Measurements from ENCODE around the gene RAET1G. TPM values are rescaled to one million over a fixed set of nuclear protein-coding genes. Genes with fewer than 3 reads are reported as not detected.

The RAET1G gene
- total and polyA plus RNA-seq, 5 donors from 2014 or later: 0.76 TPM; not detected in 4

DNA sequence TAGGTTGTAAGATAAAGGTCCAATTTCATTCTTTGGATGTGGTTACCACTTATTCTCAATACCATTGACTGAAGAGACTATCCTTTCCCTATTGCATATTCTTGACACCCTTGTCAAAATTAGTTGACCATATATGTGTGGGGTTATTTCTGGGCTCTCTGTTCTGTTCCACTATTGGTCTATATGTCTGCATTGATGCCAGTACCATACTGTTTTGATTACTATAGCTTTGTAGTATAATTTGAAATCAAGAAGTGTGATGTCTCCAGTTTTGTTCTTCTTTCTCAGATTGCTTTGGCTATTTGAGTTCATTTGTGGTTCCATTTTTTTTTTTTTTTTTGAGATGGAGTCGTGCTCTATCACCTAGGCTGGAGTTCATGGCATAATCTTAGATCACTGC, 50.7 kb downstream of the RAET1G start:
- peaks cover 42% of the 10 kb centered on the region for H3K27me3 Mint-ChIP-seq
- H3K27ac Mint-ChIP-seq: no peak overlapping the region
- H3K9me3 Mint-ChIP-seq: peaks cover 0 to 4% (median 3%) of the 10 kb centered on the region in 7 donors
- Histone ChIP-seq H3K4me3 (ENCODE audit: low read depth, low read length) (no peak overlapping the region), H3K4me1 (ENCODE audit: control insufficient read depth, insufficient read depth, low read length, poor library complexity, severe bottlenecking) (no peaks in the 10 kb centered on the region), H3K36me3 (ENCODE audit: control insufficient read depth, insufficient read depth, low read length) (no peaks in the 10 kb centered on the region), H3K27ac (ENCODE audit: insufficient read depth, low read length, poor library complexity, severe bottlenecking) (no peak overlapping the region), H3K27me3 (ENCODE audit: control insufficient read depth, insufficient read depth, low read length) (peaks cover 12% of the 10 kb centered on the region), H3K9me3 (ENCODE audit: control insufficient read depth in 2 of 2, low read length in 2 of 2) (peaks cover 3 to 5% of the 10 kb centered on the region in 2 experiments)
- no peak for DNase-seq
- ATAC-seq (ENCODE audit: low read depth in 2 of 2): no peak
- H3K4me1 Mint-ChIP-seq: no peaks in the 10 kb centered on the region
- no peak overlapping the region for H3K4me3 Mint-ChIP-seq
- H3K36me3 Mint-ChIP-seq: no peaks in the 10 kb centered on the region

- Histone ChIP-seq H3K27me3 (ENCODE audit: control insufficient read depth, insufficient read depth, low read length) (peaks cover 12% of the 10 kb centered on the region), H3K27ac (ENCODE audit: insufficient read depth, low read length, poor library complexity, severe bottlenecking) (no peak overlapping the region), H3K4me1 (ENCODE audit: control insufficient read depth, insufficient read depth, low read length, poor library complexity, severe bottlenecking) (no peaks in the 10 kb centered on the region), H3K4me3 (ENCODE audit: low read depth, low read length) (no peak overlapping the region), H3K36me3 (ENCODE audit: control insufficient read depth, insufficient read depth, low read length) (no peaks in the 10 kb centered on the region), H3K9me3 (ENCODE audit: control insufficient read depth in 2 of 2, low read length in 2 of 2) (peaks cover 3 to 5% of the 10 kb centered on the region in 2 experiments)
- Mint-ChIP-seq H3K4me1 (no peaks in the 10 kb centered on the region), H3K36me3 (no peaks in the 10 kb centered on the region), H3K27ac (no peak overlapping the region), H3K9me3 (peaks cover 0 to 4% (median 3%) of the 10 kb centered on the region in 7 donors), H3K27me3 (peaks cover 36% of the 10 kb centered on the region), H3K4me3 (no peak overlapping the region)
- DNase-seq (no peak), ATAC-seq (ENCODE audit: low read depth in 2 of 2) (no peak)
These were observed 51.7 kb downstream of the RAET1G start for GRCh38 chr6:149871182-149871581.

- Mint-ChIP-seq H3K27ac (no peak overlapping the region), H3K27me3 (peaks cover 44% of the 10 kb centered on the region), H3K36me3 (no peaks in the 10 kb centered on the region), H3K9me3 (peaks cover 0 to 4% (median 3%) of the 10 kb centered on the region in 7 donors), H3K4me3 (no peak overlapping the region), H3K4me1 (peaks cover 0 to 5% (median 0%) of the 10 kb centered on the region in 4 donors)
- H3K9me3 ChIP-seq (ENCODE audit: control insufficient read depth in 2 of 2, low read length in 2 of 2): peaks cover 3 to 5% of the 10 kb centered on the region in 2 experiments
- ATAC-seq (ENCODE audit: low read depth in 2 of 2) (no peak), DNase-seq (no peak)
- no peaks in the 10 kb centered on the region for H3K36me3 ChIP-seq (ENCODE audit: control insufficient read depth, insufficient read depth, low read length)
- peaks cover 4% of the 10 kb centered on the region for H3K4me1 ChIP-seq (ENCODE audit: control insufficient read depth, insufficient read depth, low read length, poor library complexity, severe bottlenecking)
- peaks cover 6% of the 10 kb centered on the region for H3K27me3 ChIP-seq (ENCODE audit: control insufficient read depth, insufficient read depth, low read length)
- H3K27ac ChIP-seq (ENCODE audit: insufficient read depth, low read length, poor library complexity, severe bottlenecking): no peak overlapping the region
- H3K4me3 ChIP-seq (ENCODE audit: low read depth, low read length): no peak overlapping the region
These were observed 53.5 kb downstream of the RAET1G start for GRCh38 chr6:149869275-149869892.

DNA sequence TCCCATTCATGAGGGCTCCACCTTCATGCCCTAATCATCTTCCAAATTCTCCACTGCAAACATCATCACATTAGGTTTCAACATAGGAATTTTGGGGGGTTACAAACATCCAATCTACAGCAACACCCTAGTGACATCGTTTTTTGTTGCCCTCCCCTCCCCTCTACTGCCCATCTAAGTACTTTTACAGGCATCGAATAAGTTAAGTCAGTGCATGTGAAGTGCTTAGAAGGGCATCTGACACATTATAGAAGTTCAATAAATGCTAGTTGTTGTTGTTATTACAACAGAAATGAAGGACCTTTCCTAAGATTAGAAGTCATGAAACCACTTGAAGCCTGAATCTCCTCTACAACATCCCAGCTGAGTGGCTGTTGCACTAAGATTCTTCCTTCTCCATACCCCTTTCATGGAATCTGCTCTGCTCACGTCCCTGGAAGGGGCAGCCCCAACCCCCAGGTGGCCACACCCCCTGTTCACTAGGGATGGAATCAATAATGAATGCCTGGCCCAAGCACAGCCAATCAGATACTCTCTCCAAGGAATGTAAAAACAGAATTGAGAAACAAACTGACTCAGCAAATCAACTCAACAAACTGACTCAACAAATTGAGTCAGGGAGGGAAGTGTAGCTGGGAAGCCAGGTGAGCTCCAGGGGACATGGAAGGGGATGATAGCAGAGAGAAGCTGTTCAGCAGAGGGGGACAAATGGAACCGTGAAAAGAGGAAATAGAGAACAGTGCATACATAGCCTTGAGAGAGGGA, 54.9 kb downstream of the RAET1G start:
- no peaks in the 10 kb centered on the region for H3K36me3 ChIP-seq (ENCODE audit: control insufficient read depth, insufficient read depth, low read length)
- H3K27ac Mint-ChIP-seq: no peak overlapping the region
- no peaks in the 10 kb centered on the region for H3K36me3 Mint-ChIP-seq
- H3K27me3 ChIP-seq (ENCODE audit: control insufficient read depth, insufficient read depth, low read length): peaks cover 6% of the 10 kb centered on the region
- peaks cover 32% of the 10 kb centered on the region for H3K27me3 Mint-ChIP-seq
- DNase-seq: no peak
- no peak overlapping the region for H3K27ac ChIP-seq (ENCODE audit: insufficient read depth, low read length, poor library complexity, severe bottlenecking)
- H3K4me3 ChIP-seq (ENCODE audit: low read depth, low read length): no peak overlapping the region
- H3K4me3 Mint-ChIP-seq: no peak overlapping the region
- ATAC-seq (ENCODE audit: low read depth in 2 of 2): no peak
- H3K4me1 ChIP-seq (ENCODE audit: control insufficient read depth, insufficient read depth, low read length, poor library complexity, severe bottlenecking): peaks cover 8% of the 10 kb centered on the region
- peaks cover 0 to 6% (median under 1%) of the 10 kb centered on the region in 4 donors for H3K4me1 Mint-ChIP-seq
- peaks cover 0 to 4% (median 3%) of the 10 kb centered on the region in 7 donors for H3K9me3 Mint-ChIP-seq
- peaks cover 3 to 5% of the 10 kb centered on the region in 2 experiments for H3K9me3 ChIP-seq (ENCODE audit: control insufficient read depth in 2 of 2, low read length in 2 of 2)

Other genes with a start within 250 kb of the RAET1G start
- 40.9 TPM for gene LATS1, start 205.0 kb downstream of the RAET1G start, total RNA-seq
- 10 to 100 TPM in 3 of 4 donors, 1 to 10 TPM in 1; 8.9 to 12.4 (median 12.1) TPM for gene LATS1, start 205.0 kb downstream of the RAET1G start, polyA plus RNA-seq
- 22.4 TPM for gene NUP43, start 176.6 kb downstream of the RAET1G start, total RNA-seq
- gene NUP43, start 176.6 kb downstream of the RAET1G start, polyA plus RNA-seq: 10 to 100 TPM in 1 of 4 donors, 1 to 10 TPM in 3; 4.0 to 10.7 (median 5.6) TPM
- gene PCMT1, start 173.4 kb downstream of the RAET1G start, total RNA-seq: 44.8 TPM
- gene PCMT1, start 173.4 kb downstream of the RAET1G start, polyA plus RNA-seq: 100 to 1,000 TPM; 166 to 228 (median 175) TPM
- 0.49 TPM for gene LRP11, start 58.8 kb downstream of the RAET1G start, total RNA-seq
- gene LRP11, start 58.8 kb downstream of the RAET1G start, polyA plus RNA-seq: 1 to 10 TPM in 2 of 4 donors, under 1 TPM in 2; 0.42 to 1.3 (median 0.93) TPM
- not detected for gene RAET1E, start 25.0 kb downstream of the RAET1G start, total RNA-seq
- gene RAET1E, start 25.0 kb downstream of the RAET1G start, polyA plus RNA-seq: not detected
- 9.7 TPM for gene ULBP2, start 18.9 kb upstream of the RAET1G start, total RNA-seq
- gene ULBP2, start 18.9 kb upstream of the RAET1G start, polyA plus RNA-seq: under 1 TPM in 1 of 4 donors, not detected in 3; 0.13 TPM
- gene ULBP1, start 40.8 kb upstream of the RAET1G start, total RNA-seq: 0.64 TPM
- gene ULBP1, start 40.8 kb upstream of the RAET1G start, polyA plus RNA-seq: not detected
- not detected for gene RAET1L, start 102.4 kb upstream of the RAET1G start, total RNA-seq
- not detected for gene RAET1L, start 102.4 kb upstream of the RAET1G start, polyA plus RNA-seq
- 1.3 TPM for gene ULBP3, start 146.0 kb upstream of the RAET1G start, total RNA-seq
- 1 to 10 TPM in 1 of 4 donors, under 1 TPM in 2, not detected in 1; 0.19 to 1.2 (median 0.72) TPM for gene ULBP3, start 146.0 kb upstream of the RAET1G start, polyA plus RNA-seq
- gene PPP1R14C, start 219.9 kb upstream of the RAET1G start, total RNA-seq: not detected
- gene PPP1R14C, start 219.9 kb upstream of the RAET1G start, polyA plus RNA-seq: not detected

Measured in CD4-positive, CD25-positive, alpha-beta regulatory T cell (primary cell).